Panc1 (cell line): Measurements from ENCODE around the gene RAC2.

Source experiments
- POLR2AphosphoS5 ChIP-seq: IDR thresholded peaks from 2 replicates; pipeline ENCODE4 v1.6.1; 2012; ENCODE audit warnings: mild to moderate bottlenecking, low read depth, low read length, moderate library complexity
- SIN3A ChIP-seq: IDR thresholded peaks from 2 replicates; pipeline ENCODE4 v1.6.1; 2012; ENCODE audit warnings: low read depth, mild to moderate bottlenecking, low read length, moderate library complexity, borderline replicate concordance; ENCODE audit not compliant: insufficient read depth
- TF ChIP-seq, protein P1 (sequence below): fragments of 450-650 bp; IDR thresholded peaks from 2 replicates; pipeline ENCODE4 v1.5.1; 2017; ENCODE audit warnings: mild to moderate bottlenecking

DNA sequence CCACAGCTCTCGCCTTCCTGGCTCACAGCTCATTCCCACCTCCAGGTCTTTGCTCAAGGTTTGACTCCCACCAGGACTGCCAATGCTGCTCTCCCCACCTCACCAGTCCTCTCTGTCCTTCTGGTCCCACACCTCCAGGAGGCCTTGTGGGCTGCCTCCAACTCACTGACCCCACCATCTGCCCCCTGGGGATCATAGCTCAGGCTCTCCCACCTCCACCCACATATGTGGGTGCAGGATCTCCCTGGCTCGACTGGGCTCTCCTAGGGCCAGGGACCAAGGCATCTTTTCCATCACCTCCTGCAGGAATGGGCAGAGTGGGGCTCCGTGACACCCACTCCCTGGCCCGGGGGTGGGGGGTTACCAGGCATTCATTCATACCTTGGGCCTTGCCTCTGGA is 18.0 kb downstream of the RAC2 start:
- TF ChIP-seq, protein P1, sequence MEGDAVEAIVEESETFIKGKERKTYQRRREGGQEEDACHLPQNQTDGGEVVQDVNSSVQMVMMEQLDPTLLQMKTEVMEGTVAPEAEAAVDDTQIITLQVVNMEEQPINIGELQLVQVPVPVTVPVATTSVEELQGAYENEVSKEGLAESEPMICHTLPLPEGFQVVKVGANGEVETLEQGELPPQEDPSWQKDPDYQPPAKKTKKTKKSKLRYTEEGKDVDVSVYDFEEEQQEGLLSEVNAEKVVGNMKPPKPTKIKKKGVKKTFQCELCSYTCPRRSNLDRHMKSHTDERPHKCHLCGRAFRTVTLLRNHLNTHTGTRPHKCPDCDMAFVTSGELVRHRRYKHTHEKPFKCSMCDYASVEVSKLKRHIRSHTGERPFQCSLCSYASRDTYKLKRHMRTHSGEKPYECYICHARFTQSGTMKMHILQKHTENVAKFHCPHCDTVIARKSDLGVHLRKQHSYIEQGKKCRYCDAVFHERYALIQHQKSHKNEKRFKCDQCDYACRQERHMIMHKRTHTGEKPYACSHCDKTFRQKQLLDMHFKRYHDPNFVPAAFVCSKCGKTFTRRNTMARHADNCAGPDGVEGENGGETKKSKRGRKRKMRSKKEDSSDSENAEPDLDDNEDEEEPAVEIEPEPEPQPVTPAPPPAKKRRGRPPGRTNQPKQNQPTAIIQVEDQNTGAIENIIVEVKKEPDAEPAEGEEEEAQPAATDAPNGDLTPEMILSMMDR, result no peak
- TF ChIP-seq SIN3A (no peak), POLR2AphosphoS5 (no peak)
